Astrocyte (in vitro differentiated cells and primary cell): ENCODE results near the gene MUC3A. TPM values are rescaled to one million over a fixed set of nuclear protein-coding genes. Genes with fewer than 3 reads are reported as not detected.
"Not testable (repeated sequence)": the region's sequence is repeated elsewhere in the genome, so short reads cannot be mapped to it uniquely, and the experiment has no call there.

Experiments
- DNase-seq: peaks from one replicate; pipeline ENCODE4 v3.0.0-alpha.2; 2010; ENCODE audit warnings: low read depth
- FAIRE-seq: peaks from 2 replicates; lab custom pipeline; 2011; peaks lifted over from hg19 to GRCh38; lab: Jason Lieb, UNC
- H2AFZ ChIP-seq: 2 replicates; pipeline ENCODE4 v1.6.0; 2012; ENCODE audit warnings: low read depth, low read length, inconsistent platforms
- H3K27ac ChIP-seq: 2 replicates; pipeline ENCODE4 v1.5.1; 2011; ENCODE audit warnings: low read depth, low read length, inconsistent platforms
- H3K27me3 ChIP-seq: 2 replicates; pipeline ENCODE4 v1.6.0; 2011; ENCODE audit warnings: low read length, inconsistent platforms; ENCODE audit not compliant: insufficient read depth
- H3K36me3 ChIP-seq: 2 replicates; pipeline ENCODE4 v1.5.1; 2011; ENCODE audit warnings: low read length, inconsistent platforms; ENCODE audit not compliant: insufficient read depth
- H3K4me1 ChIP-seq: 2 replicates; pipeline ENCODE4 v1.5.1; 2011; ENCODE audit warnings: low read length, inconsistent platforms; ENCODE audit not compliant: insufficient read depth
- H3K4me2 ChIP-seq: 2 replicates; pipeline ENCODE4 v1.6.0; 2012; ENCODE audit warnings: low read length, inconsistent platforms
- H3K4me3 ChIP-seq: 2 replicates; pipeline ENCODE4 v1.5.1; 2011; ENCODE audit warnings: low read depth, mild to moderate bottlenecking, low read length, inconsistent platforms; ENCODE audit not compliant: insufficient read depth
- H3K79me2 ChIP-seq: 2 replicates; pipeline ENCODE4 v1.6.0; 2012; ENCODE audit warnings: mild to moderate bottlenecking, low read length, inconsistent platforms; ENCODE audit not compliant: insufficient read depth
- H3K9ac ChIP-seq: 2 replicates; pipeline ENCODE4 v1.6.0; 2012; ENCODE audit warnings: mild to moderate bottlenecking, low read length, inconsistent platforms
- H3K9me3 ChIP-seq: 2 replicates; pipeline ENCODE4 v1.5.1; 2012; ENCODE audit warnings: low read depth, mild to moderate bottlenecking, low read length, inconsistent platforms; ENCODE audit not compliant: insufficient read depth
- H4K20me1 ChIP-seq: 2 replicates; pipeline ENCODE4 v1.6.0; 2012; ENCODE audit warnings: low read length, inconsistent platforms; ENCODE audit not compliant: insufficient read depth
- H3K27ac Mint-ChIP-seq: one replicate; pipeline ENCODE4 v1.8.0; 2021; ENCODE audit warnings: mild to moderate bottlenecking, mixed read lengths; ENCODE audit not compliant: unreplicated experiment
- H3K27me3 Mint-ChIP-seq: one replicate; pipeline ENCODE4 v1.8.0; 2021; ENCODE audit warnings: low read depth, mixed read lengths; ENCODE audit not compliant: unreplicated experiment
- H3K36me3 Mint-ChIP-seq: one replicate; pipeline ENCODE4 v1.8.0; 2021; ENCODE audit warnings: low read depth, mixed read lengths; ENCODE audit not compliant: unreplicated experiment
- H3K4me1 Mint-ChIP-seq: one replicate; pipeline ENCODE4 v1.8.0; 2021; ENCODE audit warnings: low read depth, mixed read lengths; ENCODE audit not compliant: unreplicated experiment
- H3K4me3 Mint-ChIP-seq: one replicate; pipeline ENCODE4 v1.8.0; 2021; ENCODE audit warnings: mild to moderate bottlenecking, moderate library complexity, mixed read lengths; ENCODE audit not compliant: unreplicated experiment
- H3K9me3 Mint-ChIP-seq: one replicate; pipeline ENCODE4 v1.8.0; 2021; ENCODE audit warnings: mild to moderate bottlenecking, mixed read lengths; ENCODE audit not compliant: unreplicated experiment
- CTCF ChIP-seq: IDR thresholded peaks from 2 replicates; pipeline ENCODE4 v1.5.1; 2011; ENCODE audit warnings: low read depth, mild to moderate bottlenecking, inconsistent platforms, low read length, moderate library complexity; ENCODE audit not compliant: insufficient read depth
- EZH2 ChIP-seq: IDR thresholded peaks from 2 replicates; pipeline ENCODE4 v1.6.1; 2012; ENCODE audit warnings: mild to moderate bottlenecking, low read length, inconsistent platforms; ENCODE audit not compliant: insufficient read depth
- total RNA-seq: library from RNA; stranded (reverse); gene quantifications from 2 replicates; pipeline ENCODE4 v1.2.1, GENCODE V29; 2021

The MUC3A gene
- total RNA-seq, 1 donor from 2014 or later, result 0.61 TPM

GRCh38 chr7:100929808-100930174 lies 19.5 kb upstream of the MUC3A start:
- peaks cover 3% of the 10 kb centered on the region for H3K4me1 ChIP-seq
- no peaks in the 10 kb centered on the region for H3K9me3 ChIP-seq
- no peaks in the 10 kb centered on the region for H3K79me2 ChIP-seq
- no peaks in the 10 kb centered on the region for H3K27me3 ChIP-seq
- H2AFZ ChIP-seq, result no peak overlapping the region
- no peak for DNase-seq
- no peak overlapping the region for H3K27ac ChIP-seq
- Mint-ChIP-seq H3K36me3 (peaks cover 3% of the 10 kb centered on the region), H3K27me3 (no peaks in the 10 kb centered on the region), H3K9me3 (peaks cover 7% of the 10 kb centered on the region), H3K27ac (peak overlapping the region; percentile 83), H3K4me1 (peaks cover 4% of the 10 kb centered on the region), H3K4me3 (no peak overlapping the region)
- FAIRE-seq, result no peak
- no peaks in the 10 kb centered on the region for H3K36me3 ChIP-seq
- H3K4me2 ChIP-seq, result no peak overlapping the region
- no peak overlapping the region for H3K9ac ChIP-seq
- TF ChIP-seq CTCF, result no peak
- TF ChIP-seq EZH2, result no peak
- no peak overlapping the region for H3K4me3 ChIP-seq
- H4K20me1 ChIP-seq, result no peaks in the 10 kb centered on the region

- H3K27me3 ChIP-seq, result no peaks in the 10 kb centered on the region
- Mint-ChIP-seq H3K27me3 (no peaks in the 10 kb centered on the region), H3K4me3 (no peak overlapping the region), H3K4me1 (peaks cover 4% of the 10 kb centered on the region), H3K9me3 (peaks cover 10% of the 10 kb centered on the region), H3K36me3 (peaks cover 3% of the 10 kb centered on the region), H3K27ac (no peak overlapping the region)
- H2AFZ ChIP-seq, result no peak overlapping the region
- no peak overlapping the region for H3K4me3 ChIP-seq
- no peak overlapping the region for H3K27ac ChIP-seq
- no peaks in the 10 kb centered on the region for H4K20me1 ChIP-seq
- H3K9ac ChIP-seq, result no peak overlapping the region
- no peaks in the 10 kb centered on the region for H3K79me2 ChIP-seq
- no peak for TF ChIP-seq EZH2
- TF ChIP-seq CTCF, result no peak
- H3K36me3 ChIP-seq, result no peaks in the 10 kb centered on the region
- H3K9me3 ChIP-seq, result no peaks in the 10 kb centered on the region
- FAIRE-seq (no peak), DNase-seq (no peak)
- H3K4me1 ChIP-seq, result peaks cover 3% of the 10 kb centered on the region
- no peak overlapping the region for H3K4me2 ChIP-seq
These were observed 15.6 kb upstream of the MUC3A start for GRCh38 chr7:100933734-100934133.

GRCh38 chr7:100935381-100935780 lies 14.0 kb upstream of the MUC3A start:
- not testable (repeated sequence) for H3K4me3 Mint-ChIP-seq, H3K27ac Mint-ChIP-seq, H3K27me3 Mint-ChIP-seq, H3K36me3 ChIP-seq, FAIRE-seq, DNase-seq, H3K9ac ChIP-seq, H3K9me3 ChIP-seq, H3K4me1 ChIP-seq, H3K36me3 Mint-ChIP-seq, H3K27ac ChIP-seq, H3K79me2 ChIP-seq, H3K27me3 ChIP-seq, H4K20me1 ChIP-seq, H2AFZ ChIP-seq, H3K4me2 ChIP-seq, H3K4me1 Mint-ChIP-seq, H3K4me3 ChIP-seq
- peaks cover 14% of the 10 kb centered on the region for H3K9me3 Mint-ChIP-seq

- H3K27ac Mint-ChIP-seq, H3K4me3 ChIP-seq, H3K4me3 Mint-ChIP-seq, H2AFZ ChIP-seq, H3K27me3 ChIP-seq, H3K4me1 ChIP-seq, H3K27ac ChIP-seq, H3K9ac ChIP-seq, DNase-seq, H3K36me3 Mint-ChIP-seq, FAIRE-seq, H3K4me2 ChIP-seq, H3K79me2 ChIP-seq, H3K36me3 ChIP-seq, H4K20me1 ChIP-seq, H3K27me3 Mint-ChIP-seq, H3K9me3 ChIP-seq, H3K4me1 Mint-ChIP-seq: not testable (repeated sequence)
- H3K9me3 Mint-ChIP-seq, result peaks cover 14% of the 10 kb centered on the region
These were observed 13.2 kb upstream of the MUC3A start for GRCh38 chr7:100936167-100936566.
